Panc1 (cell line): ENCODE data around the gene INPP5E. TPM values are rescaled to one million over a fixed set of nuclear protein-coding genes. Genes with fewer than 3 reads are reported as not detected.

ENCODE experiments used
- ATAC-seq: fragments of 200-7000 bp; cut with Tn5 transposase; 2 replicates; pipeline ENCODE4 v1.9.1; 2020; ENCODE audit warnings: mild to moderate bottlenecking, moderate library complexity
- BruUV-seq: library from RNA; stranded (reverse); fragments of 400-500 nt; replicated peaks from 2 replicates; lab custom pipeline; 2021; lab: Mats Ljungman, UMichigan
- CTCF ChIA-PET: fragments of 300-600 bp; sonication (Branson Sonifier 250); formaldehyde crosslinking; loops from one replicate; lab custom pipeline; 2022; ENCODE audit warnings: antibody characterized with exemption; lab: Charles Lee
- POLR2A ChIA-PET: fragments of 300-600 bp; sonication (Branson Sonifier 250); formaldehyde crosslinking; loops from one replicate; lab custom pipeline; 2022; ENCODE audit warnings: antibody characterized with exemption; lab: Charles Lee
- DNase-seq: peaks from one replicate; pipeline ENCODE4 v3.0.0-alpha.2; 2010; ENCODE audit warnings: low read depth, low spot score
- H3K27ac ChIP-seq: 2 replicates; pipeline ENCODE4 v1.5.1; 2011; ENCODE audit warnings: mild to moderate bottlenecking, low read length, inconsistent platforms
- H3K27me3 ChIP-seq: fragments of 200-500 bp; sonication (Bioruptor generic); 2 replicates; pipeline ENCODE4 v1.6.0; 2014; ENCODE audit warnings: low read length, inconsistent platforms; ENCODE audit not compliant: control insufficient read depth, insufficient read depth
- H3K36me3 ChIP-seq: fragments of 200-500 bp; sonication (Bioruptor generic); 2 replicates; pipeline ENCODE4 v1.5.1; 2014; ENCODE audit warnings: inconsistent platforms, mild to moderate bottlenecking, low read length, moderate library complexity; ENCODE audit not compliant: control insufficient read depth, insufficient read depth
- H3K4me1 ChIP-seq: 2 replicates; pipeline ENCODE4 v1.5.1; 2011; ENCODE audit warnings: inconsistent platforms, mild to moderate bottlenecking, low read length, moderate library complexity; ENCODE audit not compliant: control insufficient read depth, insufficient read depth
- H3K4me3 ChIP-seq, 2 experiments: 2 replicates each; pipeline ENCODE4 v1.5.1; 2011 to 2012; ENCODE audit warnings: low read depth in 2 of 2, low read length in 2 of 2, mild to moderate bottlenecking in 2 of 2, inconsistent platforms in 1 of 2, moderate library complexity in 1 of 2
- H3K9me3 ChIP-seq: fragments of 200-500 bp; sonication (Bioruptor generic); 2 replicates; pipeline ENCODE4 v1.5.1; 2014; ENCODE audit warnings: low read depth, mild to moderate bottlenecking, inconsistent platforms, low read length, moderate library complexity; ENCODE audit not compliant: control insufficient read depth, insufficient read depth
- CTCF ChIP-seq: fragments of 450-650 bp; IDR thresholded peaks from 2 replicates; pipeline ENCODE4 v1.5.1; 2017; ENCODE audit warnings: mild to moderate bottlenecking
- POLR2AphosphoS5 ChIP-seq: IDR thresholded peaks from 2 replicates; pipeline ENCODE4 v1.6.1; 2012; ENCODE audit warnings: mild to moderate bottlenecking, low read depth, low read length, moderate library complexity
- REST ChIP-seq, 2 experiments: IDR thresholded peaks; 2 replicates each; pipeline ENCODE4 v1.6.1; 2011 to 2012; ENCODE audit warnings: low read depth in 2 of 2, control low read depth in 1 of 2, low read length in 1 of 2, mild to moderate bottlenecking in 1 of 2, moderate library complexity in 1 of 2; ENCODE audit not compliant: insufficient read depth in 1 of 2
- SIN3A ChIP-seq: IDR thresholded peaks from 2 replicates; pipeline ENCODE4 v1.6.1; 2012; ENCODE audit warnings: low read depth, mild to moderate bottlenecking, low read length, moderate library complexity, borderline replicate concordance; ENCODE audit not compliant: insufficient read depth
- TCF7L2 ChIP-seq: IDR thresholded peaks from 2 replicates; pipeline ENCODE4 v1.6.1; 2011; ENCODE audit warnings: mild to moderate bottlenecking, low read depth, low read length, inconsistent platforms
- in situ Hi-C: cut with HindIII; loops from 2 replicates; pipeline ENCODE4 v1.10.0; 2016; ENCODE audit warnings: low sequenced_read_pairs, low pct_unique_long_range_greater_than_20kb
- intact Hi-C: fragments of 100-400 bp; cut with micrococcal nuclease; formaldehyde crosslinking; loops from one replicate; pipeline ENCODE4 v1.10.0; 2022; ENCODE audit not compliant: unreplicated experiment
- total RNA-seq: library from RNA; stranded (reverse); gene quantifications from one replicate; pipeline ENCODE4 v1.2.1, GENCODE V29; 2021; ENCODE audit not compliant: unreplicated experiment

Gene INPP5E
- total RNA-seq, 1 experiment from 2014 or later = 14.1 TPM

- CTCF ChIA-PET = no interaction called here
- no peak overlapping the region for H3K27ac ChIP-seq
- in situ Hi-C loops (no loop called here), intact Hi-C loops (no loop called here)
- H3K4me3 ChIP-seq = no peak overlapping the region
- peaks cover 10% of the 10 kb centered on the region for H3K36me3 ChIP-seq
- POLR2A ChIA-PET = no interaction called here
- H3K4me1 ChIP-seq = no peaks in the 10 kb centered on the region
- no TSS peak for BruUV-seq
- 0 out of 2 replicates have a peak, but pooled peaks have one; percentile 26 for ATAC-seq
- no peaks in the 10 kb centered on the region for H3K9me3 ChIP-seq
- no peaks in the 10 kb centered on the region for H3K27me3 ChIP-seq
- DNase-seq = no peak
- TF ChIP-seq REST (IDR thresholded peaks at IDR 0.05; ENCODE audit: insufficient read depth in 1 of 2, low read depth in 2 of 2, low read length in 1 of 2) = no peak
- no peak for TF ChIP-seq SIN3A
- no peak for TF ChIP-seq POLR2AphosphoS5
- TF ChIP-seq CTCF = no peak
- TF ChIP-seq TCF7L2 = no peak
Observed at GRCh38 chr9:136472640-136473353, 33.2 kb upstream of the INPP5E start.

- H3K27me3 ChIP-seq = no peaks in the 10 kb centered on the region
- BruUV-seq = no TSS peak
- ChIA-PET POLR2A (interaction anchor here (0.6 kb wide), 1 partner anchor 157 kb away, joined by 9 read pairs; no protein-coding TSS in a partner anchor), CTCF (no interaction called here)
- peaks cover 13% of the 10 kb centered on the region for H3K36me3 ChIP-seq
- H3K9me3 ChIP-seq = no peaks in the 10 kb centered on the region
- no peak overlapping the region for H3K27ac ChIP-seq
- TF ChIP-seq REST (IDR thresholded peaks at IDR 0.05; ENCODE audit: insufficient read depth in 1 of 2, low read depth in 2 of 2, low read length in 1 of 2) (no peak), CTCF (no peak), SIN3A (no peak), TCF7L2 (no peak), POLR2AphosphoS5 (no peak)
- ATAC-seq (no peak), DNase-seq (no peak)
- intact Hi-C loops (no loop called here), in situ Hi-C loops (no loop called here)
- no peaks in the 10 kb centered on the region for H3K4me1 ChIP-seq
- H3K4me3 ChIP-seq = no peak overlapping the region
Observed at GRCh38 chr9:136471802-136472487, 32.3 kb upstream of the INPP5E start.
